ENCODE data around the gene ZNF217. TPM values are rescaled to one million over a fixed set of nuclear protein-coding genes. Genes with fewer than 3 reads are reported as not detected.

ZNF217 gene
- total and polyA plus RNA-seq, 9 of the 15 experiments (the other 6 are each of a cell fraction or from before 2014, with no cell fraction given): 3.0 to 41.8 (median 16.8) TPM

DNA sequence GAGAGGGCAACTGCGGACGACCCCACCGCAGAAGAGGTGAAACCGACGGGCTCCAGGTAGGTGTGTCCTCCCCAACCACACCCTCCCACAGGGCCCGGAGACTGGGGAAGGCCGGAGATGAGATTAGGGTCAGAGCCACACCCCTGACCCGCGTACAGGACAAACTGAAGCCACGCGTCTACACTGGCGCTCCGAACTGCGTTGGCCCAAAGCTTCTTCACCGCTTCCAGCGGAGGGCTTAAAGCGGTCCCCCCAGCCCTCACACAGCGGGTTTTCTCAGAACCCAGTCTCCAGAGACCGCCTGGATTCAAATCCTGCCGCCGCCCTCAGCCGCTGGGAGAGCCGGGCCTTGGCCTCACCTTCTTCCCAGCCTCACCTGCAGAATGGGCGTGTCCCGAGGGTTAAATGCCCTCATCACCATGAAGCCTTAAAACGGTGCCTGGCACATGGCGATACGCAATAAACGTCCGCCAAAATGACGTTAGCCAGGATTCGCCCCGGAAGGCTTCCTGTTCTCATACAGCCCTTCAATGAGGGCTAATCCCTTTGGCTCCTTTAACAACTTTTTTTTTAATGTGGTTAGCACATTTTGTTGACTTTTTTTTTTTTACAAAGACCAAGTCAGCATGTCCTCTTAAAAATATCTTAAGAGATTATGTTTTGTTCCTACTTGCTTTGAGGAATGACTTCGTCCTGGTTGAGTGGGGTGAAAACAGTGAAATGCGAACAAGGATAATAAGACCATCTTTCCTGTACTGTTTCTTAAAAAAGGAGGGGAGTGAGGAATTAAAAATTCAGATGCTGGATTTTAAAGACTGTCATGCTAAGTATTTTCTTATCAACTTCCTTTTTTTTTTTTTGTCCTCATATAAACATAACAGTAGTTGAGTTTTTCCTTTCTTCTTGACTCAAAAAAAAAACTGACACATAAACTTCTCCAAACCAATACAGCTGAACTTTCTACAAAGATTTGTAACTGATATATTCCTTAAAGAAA lies 15.1 kb upstream of the ZNF217 start (continued):
- TF ChIP-seq TBL1XR1 (IDR thresholded peaks at IDR 0.05; ENCODE audit: low read length in 2 of 2) (no peak), ETV1 (tag; conservative IDR thresholded peaks at IDR 0.05; ENCODE audit: low read depth) (peak; percentile 23; the same call in 1 of the 2 replicates), ILF3 (IDR thresholded peaks at IDR 0.05; ENCODE audit: borderline replicate concordance) (no peak), CREBBP (IDR thresholded peaks at IDR 0.05; ENCODE audit: low read depth, low read length) (no peak), ZNF76 (CRISPR knock-in tag; IDR thresholded peaks at IDR 0.05; ENCODE audit: borderline replicate concordance) (no peak), NR3C1 (CRISPR knock-in tag; IDR thresholded peaks at IDR 0.05) (no peak), RBM15 (IDR thresholded peaks at IDR 0.05; ENCODE audit: insufficient read depth, low read length) (no peak), TAL1 (IDR thresholded peaks at IDR 0.05) (no peak), SMAD4 (CRISPR knock-in tag; conservative IDR thresholded peaks at IDR 0.05) (no peak; the same call in 1 of the 2 replicates), PTRF (tag; IDR thresholded peaks at IDR 0.05) (no peak), ZFX (CRISPR knock-in tag; IDR thresholded peaks at IDR 0.05) (peak; percentile 72), NCOR1 (IDR thresholded peaks at IDR 0.05) (no peak), ZBTB8A (IDR thresholded peaks at IDR 0.05; ENCODE audit: partially characterized antibody) (no peak), BRD4 (IDR thresholded peaks at IDR 0.05) (0 out of 2 replicates have a peak, but pooled peaks have one; percentile 73), ZNF764 (CRISPR knock-in tag; IDR thresholded peaks at IDR 0.05; ENCODE audit: low read depth) (no peak), DMBX1 (CRISPR knock-in tag; IDR thresholded peaks at IDR 0.05; ENCODE audit: borderline replicate concordance) (no peak; the same call in 1 of the 2 replicates), ZNF12 (CRISPR knock-in tag; IDR thresholded peaks at IDR 0.05) (no peak; the same call in 1 of the 2 replicates)
- TF ChIP-seq, protein P1, sequence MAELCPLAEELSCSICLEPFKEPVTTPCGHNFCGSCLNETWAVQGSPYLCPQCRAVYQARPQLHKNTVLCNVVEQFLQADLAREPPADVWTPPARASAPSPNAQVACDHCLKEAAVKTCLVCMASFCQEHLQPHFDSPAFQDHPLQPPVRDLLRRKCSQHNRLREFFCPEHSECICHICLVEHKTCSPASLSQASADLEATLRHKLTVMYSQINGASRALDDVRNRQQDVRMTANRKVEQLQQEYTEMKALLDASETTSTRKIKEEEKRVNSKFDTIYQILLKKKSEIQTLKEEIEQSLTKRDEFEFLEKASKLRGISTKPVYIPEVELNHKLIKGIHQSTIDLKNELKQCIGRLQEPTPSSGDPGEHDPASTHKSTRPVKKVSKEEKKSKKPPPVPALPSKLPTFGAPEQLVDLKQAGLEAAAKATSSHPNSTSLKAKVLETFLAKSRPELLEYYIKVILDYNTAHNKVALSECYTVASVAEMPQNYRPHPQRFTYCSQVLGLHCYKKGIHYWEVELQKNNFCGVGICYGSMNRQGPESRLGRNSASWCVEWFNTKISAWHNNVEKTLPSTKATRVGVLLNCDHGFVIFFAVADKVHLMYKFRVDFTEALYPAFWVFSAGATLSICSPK (IDR thresholded peaks at IDR 0.05; ENCODE audit: borderline replicate concordance): no peak
- TF ChIP-seq, protein P2, sequence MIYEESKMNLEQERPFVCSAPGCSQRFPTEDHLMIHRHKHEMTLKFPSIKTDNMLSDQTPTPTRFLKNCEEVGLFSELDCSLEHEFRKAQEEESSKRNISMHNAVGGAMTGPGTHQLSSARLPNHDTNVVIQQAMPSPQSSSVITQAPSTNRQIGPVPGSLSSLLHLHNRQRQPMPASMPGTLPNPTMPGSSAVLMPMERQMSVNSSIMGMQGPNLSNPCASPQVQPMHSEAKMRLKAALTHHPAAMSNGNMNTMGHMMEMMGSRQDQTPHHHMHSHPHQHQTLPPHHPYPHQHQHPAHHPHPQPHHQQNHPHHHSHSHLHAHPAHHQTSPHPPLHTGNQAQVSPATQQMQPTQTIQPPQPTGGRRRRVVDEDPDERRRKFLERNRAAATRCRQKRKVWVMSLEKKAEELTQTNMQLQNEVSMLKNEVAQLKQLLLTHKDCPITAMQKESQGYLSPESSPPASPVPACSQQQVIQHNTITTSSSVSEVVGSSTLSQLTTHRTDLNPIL (CRISPR knock-in tag; IDR thresholded peaks at IDR 0.05): no peak
- TF ChIP-seq, protein P3, sequence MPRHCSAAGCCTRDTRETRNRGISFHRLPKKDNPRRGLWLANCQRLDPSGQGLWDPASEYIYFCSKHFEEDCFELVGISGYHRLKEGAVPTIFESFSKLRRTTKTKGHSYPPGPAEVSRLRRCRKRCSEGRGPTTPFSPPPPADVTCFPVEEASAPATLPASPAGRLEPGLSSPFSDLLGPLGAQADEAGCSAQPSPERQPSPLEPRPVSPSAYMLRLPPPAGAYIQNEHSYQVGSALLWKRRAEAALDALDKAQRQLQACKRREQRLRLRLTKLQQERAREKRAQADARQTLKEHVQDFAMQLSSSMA (CRISPR knock-in tag; IDR thresholded peaks at IDR 0.05): no peak
- TF ChIP-seq, protein P4, sequence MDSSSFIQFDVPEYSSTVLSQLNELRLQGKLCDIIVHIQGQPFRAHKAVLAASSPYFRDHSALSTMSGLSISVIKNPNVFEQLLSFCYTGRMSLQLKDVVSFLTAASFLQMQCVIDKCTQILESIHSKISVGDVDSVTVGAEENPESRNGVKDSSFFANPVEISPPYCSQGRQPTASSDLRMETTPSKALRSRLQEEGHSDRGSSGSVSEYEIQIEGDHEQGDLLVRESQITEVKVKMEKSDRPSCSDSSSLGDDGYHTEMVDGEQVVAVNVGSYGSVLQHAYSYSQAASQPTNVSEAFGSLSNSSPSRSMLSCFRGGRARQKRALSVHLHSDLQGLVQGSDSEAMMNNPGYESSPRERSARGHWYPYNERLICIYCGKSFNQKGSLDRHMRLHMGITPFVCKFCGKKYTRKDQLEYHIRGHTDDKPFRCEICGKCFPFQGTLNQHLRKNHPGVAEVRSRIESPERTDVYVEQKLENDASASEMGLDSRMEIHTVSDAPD (CRISPR knock-in tag; IDR thresholded peaks at IDR 0.05): no peak
- TF ChIP-seq, protein P5, sequence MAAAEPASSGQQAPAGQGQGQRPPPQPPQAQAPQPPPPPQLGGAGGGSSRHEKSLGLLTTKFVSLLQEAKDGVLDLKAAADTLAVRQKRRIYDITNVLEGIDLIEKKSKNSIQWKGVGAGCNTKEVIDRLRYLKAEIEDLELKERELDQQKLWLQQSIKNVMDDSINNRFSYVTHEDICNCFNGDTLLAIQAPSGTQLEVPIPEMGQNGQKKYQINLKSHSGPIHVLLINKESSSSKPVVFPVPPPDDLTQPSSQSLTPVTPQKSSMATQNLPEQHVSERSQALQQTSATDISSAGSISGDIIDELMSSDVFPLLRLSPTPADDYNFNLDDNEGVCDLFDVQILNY (CRISPR knock-in tag; IDR thresholded peaks at IDR 0.05): no peak
